Lung (tissue), 12 donors: Measurements from ENCODE around the gene LGR4. TPM values are rescaled to one million over a fixed set of nuclear protein-coding genes. Genes with fewer than 3 reads are reported as not detected.

Source experiments
- ATAC-seq: fragments of 200-7000 bp; cut with Tn5 transposase; one replicate; pipeline ENCODE4 v1.9.1; 2020; ENCODE audit warnings: moderate number of reproducible peaks; ENCODE audit not compliant: insufficient read depth, low FRiP score
- DNase-seq, 3 donors: peaks; one replicate each; pipeline ENCODE4 v3.0.0-alpha.2; 2013 to 2017
- H3K27ac ChIP-seq, 2 donors: one replicate each; pipeline ENCODE4 v1.5.1; 2013; ENCODE audit warnings: mild to moderate bottlenecking in 2 of 2, moderate library complexity in 2 of 2, control low read depth in 1 of 2, inconsistent platforms in 1 of 2, low read depth in 1 of 2, low read length in 1 of 2
- H3K27me3 ChIP-seq, 3 donors: one replicate each; pipeline ENCODE4 v1.5.1; 2013; ENCODE audit warnings: low read length in 2 of 3; ENCODE audit not compliant: control insufficient read depth in 3 of 3, insufficient read depth in 3 of 3
- H3K36me3 ChIP-seq, 4 donors: one replicate each; pipeline ENCODE4 v1.5.1; 2013; ENCODE audit warnings: low read length in 4 of 4, mild to moderate bottlenecking in 1 of 4, moderate library complexity in 1 of 4; ENCODE audit not compliant: control insufficient read depth in 4 of 4, insufficient read depth in 4 of 4
- H3K4me1 ChIP-seq, 5 donors: one replicate each; pipeline ENCODE4 v1.5.1; 2013; ENCODE audit warnings: low read length in 5 of 5, mild to moderate bottlenecking in 2 of 5, moderate library complexity in 1 of 5; ENCODE audit not compliant: control insufficient read depth in 5 of 5, insufficient read depth in 5 of 5
- H3K4me3 ChIP-seq: one replicate; pipeline ENCODE4 v1.5.1; 2013; ENCODE audit warnings: mild to moderate bottlenecking, control low read depth, moderate library complexity
- H3K9ac ChIP-seq, 2 donors: one replicate each; pipeline ENCODE4 v1.5.1; 2013; ENCODE audit warnings: low read length in 2 of 2, control low read depth in 1 of 2; ENCODE audit not compliant: insufficient read depth in 1 of 2
- H3K9me3 ChIP-seq, 4 donors: one replicate each; pipeline ENCODE4 v1.5.1; 2013; ENCODE audit warnings: low read length in 3 of 4, mild to moderate bottlenecking in 1 of 4, moderate library complexity in 1 of 4; ENCODE audit not compliant: control insufficient read depth in 4 of 4, insufficient read depth in 3 of 4
- CTCF ChIP-seq: IDR thresholded peaks from 2 replicates; pipeline ENCODE4 v1.5.1; 2012; ENCODE audit warnings: mild to moderate bottlenecking; ENCODE audit errors: control extremely low read depth, extremely low read depth
- WGBS, 2 donors: extraction: QIAGEN DNeasy Blood & Tissue Kit; methylation state at CpG; one replicate each; pipeline ENCODE4 v1.1.7; 2013; 5-methylcytosine and 5-hydroxymethylcytosine counted together
- polyA plus RNA-seq, 2 donors: library from polyadenylated mRNA; stranded (reverse); fragments of 200-250 nt; gene quantifications; one replicate each; pipeline ENCODE4 v1.2.1, GENCODE V29; 2013
- total RNA-seq, 2 donors: library from RNA; depleted of rRNA in 1 of 2; stranded (reverse); fragments of >200 nt in 1 of 2; gene quantifications; one replicate each; pipeline ENCODE4 v1.2.1, GENCODE V29; 2014 to 2021
- donor health status: control.
- donor health status: control.
- donor health status: Bipolar disorder and iron deficiency.
- donor health status: healthy.
- donor health status: DM: yes; HTN: yes; CAD: no.

LGR4 gene
- total and polyA plus RNA-seq, 4 donors: 2.2 to 29.2 (median 3.7) TPM

GRCh38 chr11:27401833-27402316 lies 70.7 kb downstream of the LGR4 start:
- DNase-seq: no peak
- Histone ChIP-seq H3K27ac (no peak overlapping the region), H3K27me3 (peaks cover 0 to 40% (median 2%) of the 10 kb centered on the region in 3 donors), H3K4me1 (peaks cover 0 to 14% (median 4%) of the 10 kb centered on the region in 5 donors), H3K4me3 (no peak overlapping the region), H3K9me3 (no peaks in the 10 kb centered on the region), H3K9ac (no peak overlapping the region), H3K36me3 (no peaks in the 10 kb centered on the region)
- WGBS, 2 donors: 75 to 85% methylated on average over 5 of the region's 5 CpGs
- peak; percentile 42 for ATAC-seq
- no peak for TF ChIP-seq CTCF

- no peak for DNase-seq
- WGBS, 2 donors: 81 to 86% methylated on average over 5 of the region's 5 CpGs
These were observed 71.2 kb downstream of the LGR4 start for GRCh38 chr11:27401280-27401832.

GRCh38 chr11:27398400-27398770 lies 74.2 kb downstream of the LGR4 start:
- H3K4me1 ChIP-seq: peaks cover 1 to 31% (median 8%) of the 10 kb centered on the region in 5 donors
- H3K9ac ChIP-seq: no peak overlapping the region
- no peak overlapping the region for H3K4me3 ChIP-seq
- TF ChIP-seq CTCF: no peak
- DNase-seq: no peak
- H3K27me3 ChIP-seq: peaks cover 0 to 26% (median 2%) of the 10 kb centered on the region in 3 donors
- H3K36me3 ChIP-seq: no peaks in the 10 kb centered on the region
- H3K27ac ChIP-seq: no peak overlapping the region
- H3K9me3 ChIP-seq: no peaks in the 10 kb centered on the region
- WGBS, 2 donors: 79 to 95% methylated on average over 3 of the region's 3 CpGs
- ATAC-seq: no peak

More at GRCh38 chr11:27401280-27401832, 71.2 kb downstream of the LGR4 start:
- H3K9ac ChIP-seq: no peak overlapping the region
- H3K27me3 ChIP-seq: peaks cover 0 to 42% (median 2%) of the 10 kb centered on the region in 3 donors
- no peak for ATAC-seq
- no peak overlapping the region for H3K4me3 ChIP-seq
- TF ChIP-seq CTCF: no peak
- peaks cover 0 to 15% (median 5%) of the 10 kb centered on the region in 5 donors for H3K4me1 ChIP-seq
- no peaks in the 10 kb centered on the region for H3K9me3 ChIP-seq
- no peaks in the 10 kb centered on the region for H3K36me3 ChIP-seq
- H3K27ac ChIP-seq: no peak overlapping the region
